Endothelial cell of umbilical vein (primary cell): ENCODE measurements around the gene JAGN1. TPM values are rescaled to one million over a fixed set of nuclear protein-coding genes. Genes with fewer than 3 reads are reported as not detected.

Source experiments
- BruUV-seq: library from RNA; stranded (reverse); fragments of 400-500 nt; replicated peaks from 2 replicates; lab custom pipeline; 2021; lab: Mats Ljungman, UMichigan
- CTCF ChIA-PET: fragments of 300-600, 350-600 bp; sonication (Branson Sonifier 250); formaldehyde crosslinking; loops from one replicate; lab custom pipeline; 2021; ENCODE audit warnings: antibody characterized with exemption, inconsistent platforms; lab: Charles Lee
- POLR2A ChIA-PET: fragments of 300-600, 350-600 bp; sonication (Branson Sonifier 250); formaldehyde crosslinking; loops from one replicate; lab custom pipeline; 2021; ENCODE audit warnings: antibody characterized with exemption, inconsistent platforms; lab: Charles Lee
- DNase-seq: peaks from one replicate; pipeline ENCODE4 v3.0.0-alpha.2; 2011; ENCODE audit warnings: low read depth, low spot score
- FAIRE-seq: peaks from 2 replicates; lab custom pipeline; 2011; peaks lifted over from hg19 to GRCh38; lab: Jason Lieb, UNC
- H2AFZ ChIP-seq: 2 replicates; pipeline ENCODE4 v1.6.0; 2012; ENCODE audit warnings: low read depth, low read length, control low read depth, inconsistent platforms
- H3K27ac ChIP-seq: 2 replicates; pipeline ENCODE4 v1.5.1; 2011; ENCODE audit warnings: low read depth, mild to moderate bottlenecking, control low read depth, low read length, moderate library complexity; ENCODE audit not compliant: insufficient read depth
- H3K27me3 ChIP-seq, 2 experiments: 2 replicates each; pipeline versions ENCODE4 v1.6.0 to v1.6.1; 2011; ENCODE audit warnings: low read length in 2 of 2, mixed read lengths in 1 of 2; ENCODE audit not compliant: control insufficient read depth in 2 of 2, insufficient read depth in 2 of 2
- H3K36me3 ChIP-seq, 2 experiments: 2 replicates in 1 of 2; 3 replicates in 1 of 2; pipeline ENCODE4 v1.5.1; 2011; ENCODE audit warnings: low read length in 2 of 2, mild to moderate bottlenecking in 1 of 2, moderate library complexity in 1 of 2; ENCODE audit not compliant: control insufficient read depth in 2 of 2, insufficient read depth in 2 of 2; ENCODE audit errors: extremely low read depth in 1 of 2
- H3K4me1 ChIP-seq: 3 replicates; pipeline ENCODE4 v1.5.1; 2011; ENCODE audit warnings: mild to moderate bottlenecking, low read length; ENCODE audit not compliant: control insufficient read depth, insufficient read depth; ENCODE audit errors: extremely low read depth
- H3K4me2 ChIP-seq: 2 replicates; pipeline ENCODE4 v1.6.1; 2011; ENCODE audit warnings: low read length, control low read depth, mixed read lengths; ENCODE audit not compliant: insufficient read depth
- H3K4me3 ChIP-seq, 3 experiments: fragments of 200-600 bp in 1 of 3; sonication (generic), shearing (Covaris generic) in 1 of 3; replicated peaks in 1 of 3; 2 replicates each; pipeline ENCODE4 v1.5.1; 2011 to 2016; ENCODE audit warnings: control low read depth in 3 of 3, low read length in 3 of 3, mild to moderate bottlenecking in 2 of 3, inconsistent platforms in 1 of 3, low read depth in 1 of 3, moderate library complexity in 1 of 3; ENCODE audit not compliant: insufficient read depth in 1 of 3
- H3K79me2 ChIP-seq: 2 replicates; pipeline ENCODE4 v1.6.0; 2012; ENCODE audit warnings: low read length, inconsistent platforms; ENCODE audit not compliant: control insufficient read depth, insufficient read depth
- H3K9ac ChIP-seq: replicated peaks from 2 replicates; pipeline ENCODE3; 2011; ENCODE audit warnings: low read length, control low read depth; ENCODE audit not compliant: insufficient read depth; ENCODE audit errors: extremely low read depth
- H3K9me1 ChIP-seq: replicated peaks from 3 replicates; pipeline ENCODE4 v1.6.0; 2011; ENCODE audit warnings: mild to moderate bottlenecking, low read length; ENCODE audit not compliant: control insufficient read depth, insufficient read depth; ENCODE audit errors: extremely low read depth
- H3K9me3 ChIP-seq: replicated peaks from 2 replicates; pipeline ENCODE4 v1.5.1; 2012; ENCODE audit warnings: low read length, inconsistent platforms; ENCODE audit not compliant: control insufficient read depth, insufficient read depth
- H4K20me1 ChIP-seq: replicated peaks from 2 replicates; pipeline ENCODE3; 2011; ENCODE audit warnings: mild to moderate bottlenecking, low read length; ENCODE audit not compliant: control insufficient read depth, insufficient read depth; ENCODE audit errors: extremely low read depth
- EZH2 ChIP-seq: IDR thresholded peaks from 2 replicates; pipeline ENCODE4 v1.6.1; 2012; ENCODE audit warnings: borderline replicate concordance, low read depth, mild to moderate bottlenecking, moderate library complexity, low read length, inconsistent platforms; ENCODE audit not compliant: severe bottlenecking
- FOS ChIP-seq: IDR thresholded peaks from 2 replicates; pipeline ENCODE4 v1.6.1; 2011; ENCODE audit warnings: mild to moderate bottlenecking, low read length, moderate library complexity, borderline replicate concordance; ENCODE audit not compliant: insufficient read depth
- GATA2 ChIP-seq: IDR thresholded peaks from 2 replicates; pipeline ENCODE4 v1.7.0; 2011; ENCODE audit warnings: low read depth, mild to moderate bottlenecking, moderate library complexity, mixed read lengths, low read length; ENCODE audit not compliant: insufficient read length, insufficient read depth
- JUN ChIP-seq: IDR thresholded peaks from 2 replicates; pipeline ENCODE4 v1.6.1; 2011; ENCODE audit warnings: borderline replicate concordance, low read depth; ENCODE audit not compliant: insufficient read length, insufficient read depth
- MYC ChIP-seq: IDR thresholded peaks from one replicate; pipeline ENCODE4 v1.6.1; 2011; ENCODE audit warnings: mild to moderate bottlenecking, low read depth, low read length
- POLR2A ChIP-seq: IDR thresholded peaks from 2 replicates; pipeline ENCODE4 v1.6.1; 2012; ENCODE audit warnings: low read depth, mild to moderate bottlenecking, control low read depth, low read length
- POLR2AphosphoS5 ChIP-seq: IDR thresholded peaks from 2 replicates; pipeline ENCODE4 v1.6.1; 2012; ENCODE audit warnings: low read depth, mild to moderate bottlenecking, control low read depth, low read length, moderate library complexity; ENCODE audit not compliant: insufficient read depth
- dilution Hi-C: fragments of 300-500 bp; cut with MboI; formaldehyde crosslinking; loops from one replicate; pipeline ENCODE4 v1.15.0; 2019; ENCODE audit warnings: low sequenced_read_pairs; ENCODE audit not compliant: extremely low pct_ligation_motif_present
- intact Hi-C: fragments of 100-400 bp; cut with micrococcal nuclease; formaldehyde crosslinking; loops from one replicate; pipeline ENCODE4 v1.10.0; 2022
- polyA plus RNA-seq, 4 experiments: library from polyadenylated mRNA; depleted of rRNA in 3 of 4; stranded (reverse) in 3 of 4; unstranded in 1 of 4; fragments of >200 nt; gene quantifications; 2 replicates each; pipeline versions ENCODE4 v1.2.1 to v1.2.3, GENCODE V29; 2011 to 2012; ENCODE audit warnings: missing spikeins in 1 of 4
- total RNA-seq: library from RNA; stranded (reverse); gene quantifications from 2 replicates; pipeline ENCODE4 v1.2.3, GENCODE V29; 2021
- TF ChIP-seq, protein P1 (sequence below), 2 donors: IDR thresholded peaks; 1 replicate in 1 of 2; 2 replicates in 1 of 2; pipeline ENCODE4 v1.5.1; 2011; ENCODE audit warnings: low read length in 2 of 2, mild to moderate bottlenecking in 2 of 2, moderate library complexity in 2 of 2, control low read depth in 1 of 2, inconsistent platforms in 1 of 2, low read depth in 1 of 2; ENCODE audit not compliant: insufficient read depth in 1 of 2; ENCODE audit errors: extremely low read depth in 1 of 2
- TF ChIP-seq, protein P2 (sequence below): IDR thresholded peaks from 2 replicates; pipeline ENCODE4 v1.6.1; 2011; ENCODE audit not compliant: insufficient read depth, insufficient read length

JAGN1 gene
- total and polyA plus RNA-seq, 2 donors (not counting 3 experiments of a cell fraction or from before 2014, with no cell fraction given): 29.6 to 46.5 TPM

- dilution Hi-C loops: no loop called here
- BruUV-seq: no TSS peak
- peak within 1 kb of the TSS; percentile 64 for H3K4me2 ChIP-seq
These were observed 43.3 kb downstream of the JAGN1 start, which contains the start of gene CRELD1 for GRCh38 chr3:9933561-9934234. Gene CRELD1 (plus strand): TSS chr3:9933834. CDS start chr3:9934439, 605 bp downstream.

More at GRCh38 chr3:9933561-9934234, 43.3 kb downstream of the JAGN1 start, which contains the start of gene CRELD1:
- Histone ChIP-seq H3K27ac (peak within 1 kb of the TSS; percentile 85), H2AFZ (peak within 1 kb of the TSS; percentile 95), H3K27me3 (no peaks in the 10 kb centered on the region), H3K79me2 (no peaks in the 10 kb centered on the region), H3K9me1 (no peaks in the 10 kb centered on the region), H4K20me1 (no peaks in the 10 kb centered on the region), H3K4me3 (peak within 1 kb of the TSS; percentile 67 to 76 (median 69)), H3K36me3 (peaks cover 2 to 10% of the 10 kb centered on the region in 2 experiments), H3K9ac (peak within 1 kb of the TSS; percentile 91), H3K9me3 (no peaks in the 10 kb centered on the region), H3K4me1 (peaks cover 16% of the 10 kb centered on the region)
- CTCF ChIA-PET: interaction anchor here (0.7 to 4.0 kb wide), 21 partner anchors 9 to 805 kb away, joined by 3 to 105 read pairs (median 5); partner anchors contain the start of genes ARPC4, IL17RE, OGG1 and TADA3
- POLR2A ChIA-PET: interaction anchor here (1.0 to 1.9 kb wide), 5 partner anchors 13 to 141 kb away, joined by 3 to 14 read pairs (median 3); partner anchors contain the start of genes ARPC4 and JAGN1
- FAIRE-seq (peak; percentile 91), DNase-seq (peak; percentile 97)
- intact Hi-C loops: loop anchor here (1.0 to 10.0 kb wide), 10 partner anchors 13 to 801 kb away; partner anchors contain the start of genes FANCD2, JAGN1, RPUSD3 and TADA3
- TF ChIP-seq EZH2: no peak
- no peak for TF ChIP-seq FOS
- TF ChIP-seq, protein P1, sequence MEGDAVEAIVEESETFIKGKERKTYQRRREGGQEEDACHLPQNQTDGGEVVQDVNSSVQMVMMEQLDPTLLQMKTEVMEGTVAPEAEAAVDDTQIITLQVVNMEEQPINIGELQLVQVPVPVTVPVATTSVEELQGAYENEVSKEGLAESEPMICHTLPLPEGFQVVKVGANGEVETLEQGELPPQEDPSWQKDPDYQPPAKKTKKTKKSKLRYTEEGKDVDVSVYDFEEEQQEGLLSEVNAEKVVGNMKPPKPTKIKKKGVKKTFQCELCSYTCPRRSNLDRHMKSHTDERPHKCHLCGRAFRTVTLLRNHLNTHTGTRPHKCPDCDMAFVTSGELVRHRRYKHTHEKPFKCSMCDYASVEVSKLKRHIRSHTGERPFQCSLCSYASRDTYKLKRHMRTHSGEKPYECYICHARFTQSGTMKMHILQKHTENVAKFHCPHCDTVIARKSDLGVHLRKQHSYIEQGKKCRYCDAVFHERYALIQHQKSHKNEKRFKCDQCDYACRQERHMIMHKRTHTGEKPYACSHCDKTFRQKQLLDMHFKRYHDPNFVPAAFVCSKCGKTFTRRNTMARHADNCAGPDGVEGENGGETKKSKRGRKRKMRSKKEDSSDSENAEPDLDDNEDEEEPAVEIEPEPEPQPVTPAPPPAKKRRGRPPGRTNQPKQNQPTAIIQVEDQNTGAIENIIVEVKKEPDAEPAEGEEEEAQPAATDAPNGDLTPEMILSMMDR (IDR thresholded peaks at IDR 0.05; ENCODE audit: extremely low read depth in 1 of 2, insufficient read depth in 1 of 2, low read depth in 1 of 2, low read length in 2 of 2): peak in 1 of 2 donors; percentile 8
- no peak for TF ChIP-seq MYC
- TF ChIP-seq POLR2AphosphoS5: peak; percentile 90
- TF ChIP-seq POLR2A: peak; percentile 91
- TF ChIP-seq, protein P2, sequence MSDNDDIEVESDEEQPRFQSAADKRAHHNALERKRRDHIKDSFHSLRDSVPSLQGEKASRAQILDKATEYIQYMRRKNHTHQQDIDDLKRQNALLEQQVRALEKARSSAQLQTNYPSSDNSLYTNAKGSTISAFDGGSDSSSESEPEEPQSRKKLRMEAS: peak; percentile 79
- TF ChIP-seq JUN: peak; percentile 12
- TF ChIP-seq GATA2: no peak
